HFF-Myc (cell line): ENCODE results near the gene RAD52.

Experiments used
- DNase-seq: peaks from one replicate; pipeline ENCODE4 v3.0.0-alpha.2; 2011; ENCODE audit warnings: low read depth; ENCODE audit errors: extremely low read depth
- H3K4me3 ChIP-seq: replicated peaks from 2 replicates; pipeline ENCODE4 v1.5.1; 2011; ENCODE audit warnings: low read depth, mild to moderate bottlenecking, control low read depth, low read length
- TF ChIP-seq, protein P1 (sequence below): IDR thresholded peaks from 2 replicates; pipeline ENCODE4 v1.5.1; 2012; ENCODE audit warnings: mild to moderate bottlenecking, low read depth, low read length, control low read depth; ENCODE audit errors: missing control alignments

The RAD52 gene

DNA sequence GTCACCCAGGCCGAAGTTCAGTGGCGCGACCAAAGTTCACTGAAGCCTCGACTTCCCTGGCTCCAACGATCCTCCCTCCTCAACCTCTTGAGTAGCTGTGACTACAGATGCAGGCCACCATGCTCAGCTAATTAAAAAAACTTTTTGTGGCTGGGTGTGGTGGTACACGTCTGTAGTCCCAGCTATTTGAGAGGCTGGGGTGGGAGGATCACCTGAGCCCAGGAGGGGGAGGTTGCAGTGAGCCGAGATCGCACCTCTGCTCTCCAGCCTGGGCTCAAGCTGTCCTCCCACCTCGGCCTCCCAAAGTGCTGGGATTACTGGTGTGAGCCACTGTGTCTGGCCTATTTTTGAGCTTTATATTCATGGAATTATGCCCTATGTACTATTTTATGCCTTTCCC is 18.1 kb upstream of the RAD52 start:
- DNase-seq: no peak
- TF ChIP-seq, protein P1, sequence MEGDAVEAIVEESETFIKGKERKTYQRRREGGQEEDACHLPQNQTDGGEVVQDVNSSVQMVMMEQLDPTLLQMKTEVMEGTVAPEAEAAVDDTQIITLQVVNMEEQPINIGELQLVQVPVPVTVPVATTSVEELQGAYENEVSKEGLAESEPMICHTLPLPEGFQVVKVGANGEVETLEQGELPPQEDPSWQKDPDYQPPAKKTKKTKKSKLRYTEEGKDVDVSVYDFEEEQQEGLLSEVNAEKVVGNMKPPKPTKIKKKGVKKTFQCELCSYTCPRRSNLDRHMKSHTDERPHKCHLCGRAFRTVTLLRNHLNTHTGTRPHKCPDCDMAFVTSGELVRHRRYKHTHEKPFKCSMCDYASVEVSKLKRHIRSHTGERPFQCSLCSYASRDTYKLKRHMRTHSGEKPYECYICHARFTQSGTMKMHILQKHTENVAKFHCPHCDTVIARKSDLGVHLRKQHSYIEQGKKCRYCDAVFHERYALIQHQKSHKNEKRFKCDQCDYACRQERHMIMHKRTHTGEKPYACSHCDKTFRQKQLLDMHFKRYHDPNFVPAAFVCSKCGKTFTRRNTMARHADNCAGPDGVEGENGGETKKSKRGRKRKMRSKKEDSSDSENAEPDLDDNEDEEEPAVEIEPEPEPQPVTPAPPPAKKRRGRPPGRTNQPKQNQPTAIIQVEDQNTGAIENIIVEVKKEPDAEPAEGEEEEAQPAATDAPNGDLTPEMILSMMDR: no peak
- H3K4me3 ChIP-seq: no peak overlapping the region

DNA sequence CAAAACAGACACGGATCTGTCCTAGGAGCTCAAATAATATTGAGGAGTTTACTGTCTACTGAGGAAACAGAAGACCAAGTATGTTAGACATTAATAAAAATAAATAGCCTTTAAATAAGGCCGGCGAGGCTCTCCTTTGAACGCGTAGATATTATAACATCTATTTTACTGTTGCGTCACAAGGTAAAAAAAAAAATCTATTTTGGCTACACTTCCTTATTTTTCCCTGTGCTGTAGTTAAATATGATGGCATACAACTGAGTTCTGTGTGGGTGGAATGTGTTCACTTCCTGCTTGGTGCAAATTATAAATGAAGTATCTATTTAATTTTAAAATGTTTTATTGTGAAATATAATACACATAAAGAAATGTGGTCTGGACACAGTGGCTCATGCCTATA is 17.2 kb upstream of the RAD52 start:
- DNase-seq: no peak
- no peak overlapping the region for H3K4me3 ChIP-seq
- TF ChIP-seq, protein P1: no peak

DNA sequence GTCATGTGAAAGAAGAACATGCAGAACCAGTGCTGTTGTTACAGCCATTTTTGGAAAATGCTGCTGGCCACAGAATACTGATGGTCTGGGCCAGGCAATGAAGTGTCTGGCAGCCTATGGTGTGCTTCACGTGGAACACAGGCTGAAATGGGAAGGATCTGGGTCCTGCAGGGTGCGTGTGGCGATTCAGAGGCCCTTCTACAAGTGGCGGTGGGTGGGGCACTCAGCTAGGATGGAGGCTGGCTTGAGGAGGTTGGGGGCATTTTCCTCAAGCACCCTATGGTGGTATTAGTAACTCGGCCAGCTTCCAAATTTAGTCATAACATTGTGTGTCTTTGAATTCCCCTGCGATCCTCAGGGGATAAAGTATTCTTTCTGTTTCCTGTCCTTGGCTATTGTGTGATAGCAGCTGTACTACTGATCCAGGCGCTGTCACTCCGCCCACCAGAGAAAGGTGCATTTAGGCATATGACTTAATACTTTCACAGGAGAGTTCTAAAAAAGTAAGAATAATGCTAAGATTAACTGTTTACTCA is 9.2 kb upstream of the RAD52 start:
- DNase-seq: no peak
- H3K4me3 ChIP-seq: no peak overlapping the region
- TF ChIP-seq, protein P1: no peak

DNA sequence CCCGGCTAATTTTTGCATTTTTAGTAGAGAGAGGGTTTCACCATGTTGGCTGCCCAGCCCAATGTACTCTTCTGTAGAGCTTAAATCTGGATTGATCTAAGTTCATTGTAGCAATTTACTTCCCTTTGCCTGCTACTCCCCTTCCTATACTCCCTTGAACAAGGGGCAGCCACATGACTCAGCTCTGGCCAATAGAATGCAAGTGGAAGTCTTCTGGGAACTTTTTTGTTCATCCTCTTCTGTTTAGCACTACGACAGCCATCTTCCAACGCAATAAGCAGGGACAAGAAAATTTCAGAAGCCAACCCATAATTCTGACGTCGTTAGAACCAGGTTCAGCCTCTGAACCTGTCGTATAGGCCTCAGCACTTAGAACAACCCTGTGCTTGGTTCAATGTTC is 6.4 kb upstream of the RAD52 start:
- H3K4me3 ChIP-seq: no peak overlapping the region
- TF ChIP-seq, protein P1: no peak
- DNase-seq: no peak

DNA sequence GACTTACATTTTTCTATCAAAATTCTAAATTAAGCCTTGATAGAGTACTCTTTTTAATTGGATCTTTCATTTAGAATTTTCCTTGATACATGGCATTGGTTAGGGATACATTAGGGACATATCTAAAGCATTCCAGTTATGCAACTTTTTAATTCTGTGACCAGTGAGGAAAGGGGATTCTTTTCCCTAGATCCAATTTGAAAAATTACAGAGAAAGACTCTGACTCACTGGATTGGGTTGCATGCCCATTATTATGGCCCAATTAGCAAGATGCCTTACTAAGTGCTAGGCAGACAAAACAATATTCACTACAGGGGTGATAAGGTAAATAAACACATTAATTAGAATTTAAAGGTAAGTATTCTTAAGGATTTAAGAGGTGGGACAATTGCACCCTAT is 5.2 kb upstream of the RAD52 start:
- no peak overlapping the region for H3K4me3 ChIP-seq
- TF ChIP-seq, protein P1: no peak
- DNase-seq: no peak

DNA sequence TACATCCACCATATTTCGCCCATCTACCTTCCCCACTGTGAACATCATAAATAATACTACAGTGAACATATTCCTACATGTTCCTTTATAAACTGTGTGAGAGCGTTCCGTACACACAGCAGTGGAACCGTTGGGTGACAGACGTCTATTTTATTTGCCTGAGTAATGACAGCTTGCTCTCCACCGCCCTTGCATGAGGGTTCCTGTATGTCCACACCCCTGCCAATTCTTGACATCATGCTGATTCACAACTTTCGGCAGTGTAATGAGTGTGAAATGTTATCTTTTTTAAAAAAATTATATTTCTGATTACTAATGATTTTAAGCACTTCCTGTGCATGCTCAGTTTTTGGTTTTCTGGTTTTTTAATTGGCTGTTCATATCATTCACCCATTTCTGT is 4.3 kb upstream of the RAD52 start:
- no peak for DNase-seq
- no peak overlapping the region for H3K4me3 ChIP-seq
- TF ChIP-seq, protein P1: no peak

DNA sequence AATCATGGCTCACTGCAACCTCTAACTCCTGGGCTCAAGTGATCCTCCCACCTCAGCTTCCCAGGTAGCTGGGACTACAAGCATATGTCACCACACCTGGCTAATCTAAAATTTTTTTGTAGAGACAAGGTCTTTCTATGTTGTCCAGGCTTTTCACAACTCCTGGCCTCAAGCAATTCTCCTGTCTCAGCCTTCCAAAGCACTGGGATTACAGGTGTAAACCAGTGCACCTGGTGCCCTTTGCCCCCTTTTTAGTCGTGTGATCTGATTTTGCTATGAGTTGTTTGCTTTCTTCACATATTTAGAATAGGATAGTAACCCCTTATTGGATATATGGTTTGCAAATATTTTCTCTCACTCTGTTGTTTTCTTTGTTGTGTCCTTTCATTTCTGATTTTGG is 1.7 kb upstream of the RAD52 start:
- DNase-seq: no peak
- H3K4me3 ChIP-seq: no peak overlapping the region
- TF ChIP-seq, protein P1: no peak
